Esophagus (tissue), 2 donors: Measurements from ENCODE around the gene IFT80. TPM values are rescaled to one million over a fixed set of nuclear protein-coding genes. Genes with fewer than 3 reads are reported as not detected.
"Not testable (repeated sequence)": the region's sequence is repeated elsewhere in the genome, so short reads cannot be mapped to it uniquely, and the experiment has no call there.

Source experiments
- H3K27ac ChIP-seq, 2 donors: one replicate each; pipeline ENCODE4 v1.5.1; 2013; ENCODE audit warnings: low read depth in 2 of 2, mild to moderate bottlenecking in 2 of 2, inconsistent platforms in 1 of 2, low read length in 1 of 2, moderate library complexity in 1 of 2
- H3K27me3 ChIP-seq, 2 donors: one replicate each; pipeline ENCODE4 v1.6.1; 2013; ENCODE audit warnings: low read length in 2 of 2, control low read depth in 1 of 2, mild to moderate bottlenecking in 1 of 2; ENCODE audit not compliant: insufficient read depth in 2 of 2, control insufficient read depth in 1 of 2
- H3K36me3 ChIP-seq, 2 donors: one replicate each; pipeline ENCODE4 v1.6.1; 2013; ENCODE audit warnings: low read length in 1 of 2; ENCODE audit not compliant: control insufficient read depth in 2 of 2, insufficient read depth in 2 of 2
- H3K4me1 ChIP-seq, 2 donors: one replicate each; pipeline ENCODE4 v1.6.1; 2013; ENCODE audit warnings: low read length in 1 of 2; ENCODE audit not compliant: control insufficient read depth in 2 of 2, insufficient read depth in 2 of 2
- H3K4me3 ChIP-seq, 2 donors: one replicate each; pipeline ENCODE4 v1.5.1; 2013; ENCODE audit warnings: low read length in 2 of 2, mild to moderate bottlenecking in 2 of 2, low read depth in 1 of 2, moderate library complexity in 1 of 2
- H3K9me3 ChIP-seq, 2 donors: one replicate each; pipeline ENCODE4 v1.6.1; 2013; ENCODE audit warnings: mild to moderate bottlenecking in 2 of 2, low read depth in 1 of 2, low read length in 1 of 2, moderate library complexity in 1 of 2; ENCODE audit not compliant: control insufficient read depth in 2 of 2, insufficient read depth in 1 of 2
- WGBS, 2 donors: extraction: QIAGEN DNeasy Blood & Tissue Kit; methylation state at CpG; one replicate each; pipeline ENCODE4 v1.1.7; 2013; 5-methylcytosine and 5-hydroxymethylcytosine counted together
- polyA plus RNA-seq, 2 donors: library from polyadenylated mRNA; stranded (reverse); fragments of 200-250 nt; gene quantifications; one replicate each; pipeline ENCODE4 v1.2.3, GENCODE V29; 2013
- donor health status: healthy with polysubstance abuse.
- donor health status: Bipolar disorder and iron deficiency.

IFT80 gene
- polyA plus RNA-seq, 2 donors, result 9.2 to 20.5 TPM

- WGBS, 2 donors, result 95% methylated on average over 6 of the region's 6 CpGs
- H3K27ac ChIP-seq, result no peak overlapping the region
- H3K36me3 ChIP-seq, result no peaks in the 10 kb centered on the region
- no peaks in the 10 kb centered on the region for H3K4me1 ChIP-seq
- H3K9me3 ChIP-seq, result no peaks in the 10 kb centered on the region
- H3K27me3 ChIP-seq, result no peaks in the 10 kb centered on the region
- H3K4me3 ChIP-seq, result no peak overlapping the region
These were observed 27.8 kb downstream of the IFT80 start for GRCh38 chr3:160370987-160371857.

DNA sequence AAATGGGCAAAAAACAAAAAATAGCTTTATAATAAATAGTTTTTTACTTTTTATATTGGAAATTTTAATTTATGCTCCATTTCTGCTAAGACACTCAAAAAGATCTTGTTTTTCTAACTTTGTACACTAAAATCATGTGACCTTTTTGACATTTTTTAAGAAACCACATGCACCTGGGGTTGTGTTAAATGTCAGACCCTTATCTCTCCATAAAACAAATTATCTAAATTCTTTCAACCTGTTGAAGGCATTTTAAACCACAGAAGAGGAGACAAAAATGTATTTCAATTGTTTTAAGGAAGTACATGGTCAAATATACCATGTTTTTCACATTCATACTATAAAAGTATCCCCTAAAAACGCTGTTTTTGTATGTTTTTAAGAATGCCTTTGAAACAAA, 29.2 kb downstream of the IFT80 start:
- H3K9me3 ChIP-seq, result no peaks in the 10 kb centered on the region
- no peaks in the 10 kb centered on the region for H3K4me1 ChIP-seq
- 72 to 84% methylated on average over 1 of the region's 1 CpG for WGBS, 2 donors
- no peak overlapping the region for H3K4me3 ChIP-seq
- no peaks in the 10 kb centered on the region for H3K27me3 ChIP-seq
- H3K27ac ChIP-seq, result no peak overlapping the region
- no peaks in the 10 kb centered on the region for H3K36me3 ChIP-seq

DNA sequence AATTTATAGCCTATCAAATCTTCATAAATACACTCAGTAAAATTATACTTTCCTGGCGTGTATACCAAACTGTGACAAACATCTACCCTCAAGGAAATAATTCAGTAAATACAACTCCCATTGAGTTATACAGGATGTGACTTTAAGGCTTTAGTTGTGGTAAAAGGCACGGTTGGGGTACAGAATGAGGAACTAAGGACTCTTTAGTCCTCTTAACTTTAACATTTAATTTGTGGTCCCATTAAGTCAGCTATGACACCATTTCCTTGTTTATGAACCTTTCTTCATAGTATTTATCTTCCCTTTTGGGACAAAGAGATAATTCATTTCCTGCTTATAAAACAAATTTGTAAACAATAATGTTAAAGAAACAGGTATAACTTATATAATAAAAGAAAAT, 30.2 kb downstream of the IFT80 start:
- Histone ChIP-seq H3K9me3 (no peaks in the 10 kb centered on the region), H3K36me3 (no peaks in the 10 kb centered on the region), H3K27ac (no peak overlapping the region), H3K4me1 (no peaks in the 10 kb centered on the region), H3K27me3 (no peaks in the 10 kb centered on the region), H3K4me3 (no peak overlapping the region)
- WGBS, 2 donors, result 76 to 77% methylated on average over 2 of the region's 2 CpGs

- no peaks in the 10 kb centered on the region for H3K9me3 ChIP-seq
These were observed 33.0 kb downstream of the IFT80 start for GRCh38 chr3:160365869-160366522.

GRCh38 chr3:160362896-160363295, 36.1 kb downstream of the IFT80 start:
- not testable (repeated sequence) for H3K9me3 ChIP-seq, H3K4me1 ChIP-seq
- 79 to 80% methylated on average over 2 of the region's 2 CpGs for WGBS, 2 donors

More at GRCh38 chr3:160365869-160366522, 33.0 kb downstream of the IFT80 start:
- Histone ChIP-seq H3K4me1 (no peaks in the 10 kb centered on the region), H3K27me3 (no peaks in the 10 kb centered on the region), H3K27ac (no peak overlapping the region), H3K36me3 (no peaks in the 10 kb centered on the region), H3K4me3 (no peak overlapping the region)
- WGBS, 2 donors, result 87 to 96% methylated on average over 1 of the region's 1 CpG

GRCh38 chr3:160355826-160356225, 43.2 kb downstream of the IFT80 start:
- Histone ChIP-seq H3K9me3 (no peaks in the 10 kb centered on the region), H3K27ac (no peak overlapping the region), H3K4me1 (no peaks in the 10 kb centered on the region), H3K36me3 (no peaks in the 10 kb centered on the region), H3K27me3 (no peaks in the 10 kb centered on the region), H3K4me3 (no peak overlapping the region)
- WGBS, 2 donors, result 94 to 95% methylated on average over 4 of the region's 4 CpGs

More at GRCh38 chr3:160362896-160363295, 36.1 kb downstream of the IFT80 start:
- not testable (repeated sequence) for H3K4me3 ChIP-seq, H3K27me3 ChIP-seq, H3K36me3 ChIP-seq, H3K27ac ChIP-seq

- H3K4me3 ChIP-seq, result no peak overlapping the region
- 75 to 76% methylated on average over 2 of the region's 2 CpGs for WGBS, 2 donors
These were observed 52.5 kb downstream of the IFT80 start for GRCh38 chr3:160346511-160346910.

DNA sequence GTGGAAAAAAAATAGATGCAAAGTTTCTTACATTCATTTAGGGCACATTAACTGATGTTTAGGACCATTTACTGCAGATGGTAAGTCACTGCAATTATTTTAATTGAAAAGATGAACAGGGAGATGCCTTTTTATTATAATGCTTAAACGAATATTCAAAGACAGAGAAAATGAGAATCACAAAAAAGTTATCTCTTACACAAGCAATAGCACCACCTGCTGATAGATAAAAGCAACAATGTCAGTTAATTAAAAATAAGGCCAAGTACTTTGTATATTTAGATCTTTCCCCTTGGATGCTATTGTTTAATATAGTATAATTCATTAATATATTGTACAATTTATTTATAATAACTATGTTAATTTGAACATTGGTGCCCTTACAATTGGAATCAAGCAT, 55.9 kb downstream of the IFT80 start:
- Histone ChIP-seq H3K27me3 (no peaks in the 10 kb centered on the region), H3K36me3 (no peaks in the 10 kb centered on the region), H3K4me3 (no peak overlapping the region), H3K27ac (no peak overlapping the region), H3K4me1 (no peaks in the 10 kb centered on the region), H3K9me3 (no peaks in the 10 kb centered on the region)
- WGBS, 2 donors, result 14 to 24% methylated on average over 1 of the region's 1 CpG

More at GRCh38 chr3:160346511-160346910, 52.5 kb downstream of the IFT80 start:
- no peaks in the 10 kb centered on the region for H3K27me3 ChIP-seq
- H3K4me1 ChIP-seq, result no peaks in the 10 kb centered on the region
- H3K36me3 ChIP-seq, result no peaks in the 10 kb centered on the region
- no peak overlapping the region for H3K27ac ChIP-seq
- H3K9me3 ChIP-seq, result no peaks in the 10 kb centered on the region

- Histone ChIP-seq H3K27ac (no peak overlapping the region), H3K27me3 (no peaks in the 10 kb centered on the region), H3K36me3 (no peaks in the 10 kb centered on the region), H3K4me3 (no peak overlapping the region), H3K4me1 (no peaks in the 10 kb centered on the region), H3K9me3 (no peaks in the 10 kb centered on the region)
- WGBS, 2 donors, result 92 to 94% methylated on average over 2 of the region's 2 CpGs
These were observed 58.7 kb downstream of the IFT80 start for GRCh38 chr3:160340351-160340750.
